ENCODE measurements around the gene ATP5PO. TPM values are rescaled to one million over a fixed set of nuclear protein-coding genes. Genes with fewer than 3 reads are reported as not detected.

The ATP5PO gene
- polyA plus RNA-seq, 1 experiment, result 177 TPM

DNA sequence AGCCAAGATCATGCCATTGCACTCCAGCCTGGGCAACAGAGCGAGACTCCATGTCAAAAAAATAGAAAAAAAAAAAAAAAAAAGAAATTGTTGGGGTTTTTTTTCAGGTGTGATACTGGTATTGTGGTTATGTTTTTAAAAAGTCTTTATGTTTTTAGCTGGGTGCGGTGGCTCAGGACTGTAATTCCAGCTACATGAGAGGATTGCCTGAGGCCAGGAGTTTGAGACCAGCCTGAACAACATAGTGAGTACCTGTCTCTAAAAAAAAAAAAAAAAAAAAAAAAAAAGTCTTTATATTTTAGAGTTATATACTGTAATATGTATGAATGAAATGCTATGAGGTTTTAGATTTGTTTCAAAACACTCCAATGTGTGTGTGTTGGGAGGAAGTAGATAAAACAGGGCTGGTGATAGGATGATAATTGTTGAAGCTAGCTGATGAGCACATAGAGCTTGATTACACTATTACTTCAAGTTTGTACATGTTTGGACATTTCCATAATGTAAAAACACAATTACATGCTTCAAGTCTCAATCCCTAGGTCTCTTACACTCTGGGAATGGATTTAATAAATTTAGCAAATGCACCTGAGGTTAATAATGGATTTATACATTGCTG is 30.2 kb upstream of the ATP5PO start:
- Histone ChIP-seq H3K27me3 (ENCODE audit: control insufficient read depth, insufficient read depth, low read length) (no peaks in the 10 kb centered on the region), H3K4me3 (ENCODE audit: low read depth, low read length) (no peak overlapping the region), H3K36me3 (ENCODE audit: control insufficient read depth, insufficient read depth, low read length) (no peaks in the 10 kb centered on the region)
- POLR2A ChIA-PET, result no interaction called here
- CTCF ChIA-PET, result interaction anchor here (0.6 kb wide), 1 partner anchor 320 kb away, joined by 6 read pairs; no protein-coding TSS in a partner anchor
- DNase-seq (ENCODE audit: low read depth), result no peak
- TF ChIP-seq, protein P1, sequence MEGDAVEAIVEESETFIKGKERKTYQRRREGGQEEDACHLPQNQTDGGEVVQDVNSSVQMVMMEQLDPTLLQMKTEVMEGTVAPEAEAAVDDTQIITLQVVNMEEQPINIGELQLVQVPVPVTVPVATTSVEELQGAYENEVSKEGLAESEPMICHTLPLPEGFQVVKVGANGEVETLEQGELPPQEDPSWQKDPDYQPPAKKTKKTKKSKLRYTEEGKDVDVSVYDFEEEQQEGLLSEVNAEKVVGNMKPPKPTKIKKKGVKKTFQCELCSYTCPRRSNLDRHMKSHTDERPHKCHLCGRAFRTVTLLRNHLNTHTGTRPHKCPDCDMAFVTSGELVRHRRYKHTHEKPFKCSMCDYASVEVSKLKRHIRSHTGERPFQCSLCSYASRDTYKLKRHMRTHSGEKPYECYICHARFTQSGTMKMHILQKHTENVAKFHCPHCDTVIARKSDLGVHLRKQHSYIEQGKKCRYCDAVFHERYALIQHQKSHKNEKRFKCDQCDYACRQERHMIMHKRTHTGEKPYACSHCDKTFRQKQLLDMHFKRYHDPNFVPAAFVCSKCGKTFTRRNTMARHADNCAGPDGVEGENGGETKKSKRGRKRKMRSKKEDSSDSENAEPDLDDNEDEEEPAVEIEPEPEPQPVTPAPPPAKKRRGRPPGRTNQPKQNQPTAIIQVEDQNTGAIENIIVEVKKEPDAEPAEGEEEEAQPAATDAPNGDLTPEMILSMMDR (IDR thresholded peaks at IDR 0.05; ENCODE audit: insufficient read depth, low read depth, low read length), result no peak

DNA sequence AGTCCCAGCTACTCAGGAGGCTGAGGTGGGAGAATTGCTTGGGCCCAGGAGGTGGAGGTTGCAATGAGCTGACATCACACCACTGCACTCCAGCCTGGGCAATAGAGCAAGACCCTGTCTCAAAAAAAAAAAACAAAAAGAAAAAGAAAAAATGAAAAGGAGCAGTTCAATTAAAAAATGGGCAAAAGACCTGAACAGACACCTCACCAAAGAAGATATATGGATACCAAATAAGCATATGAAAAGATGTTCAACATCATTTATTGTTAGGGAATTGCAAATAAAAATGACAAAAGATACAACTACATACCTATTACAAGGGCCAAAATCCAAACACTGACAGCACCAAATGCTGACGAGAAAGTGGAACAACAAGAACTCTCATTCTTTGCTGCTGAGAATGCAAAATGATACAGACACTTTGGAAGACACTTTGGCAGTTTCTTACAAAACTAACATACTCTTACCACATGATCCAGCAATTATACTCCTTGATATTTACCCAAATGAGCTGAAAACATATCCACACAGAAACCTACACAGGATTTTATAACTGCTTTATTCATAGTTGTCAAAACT is 28.7 kb upstream of the ATP5PO start:
- TF ChIP-seq, protein P1 (IDR thresholded peaks at IDR 0.05; ENCODE audit: insufficient read depth, low read depth, low read length), result no peak
- ChIA-PET CTCF (interaction anchor here (1.3 kb wide), 1 partner anchor 21 kb away, joined by 3 read pairs; no protein-coding TSS in a partner anchor), POLR2A (no interaction called here)
- Histone ChIP-seq H3K27me3 (ENCODE audit: control insufficient read depth, insufficient read depth, low read length) (no peaks in the 10 kb centered on the region), H3K36me3 (ENCODE audit: control insufficient read depth, insufficient read depth, low read length) (no peaks in the 10 kb centered on the region), H3K4me3 (ENCODE audit: low read depth, low read length) (no peak overlapping the region)
- no peak for DNase-seq (ENCODE audit: low read depth)

DNA sequence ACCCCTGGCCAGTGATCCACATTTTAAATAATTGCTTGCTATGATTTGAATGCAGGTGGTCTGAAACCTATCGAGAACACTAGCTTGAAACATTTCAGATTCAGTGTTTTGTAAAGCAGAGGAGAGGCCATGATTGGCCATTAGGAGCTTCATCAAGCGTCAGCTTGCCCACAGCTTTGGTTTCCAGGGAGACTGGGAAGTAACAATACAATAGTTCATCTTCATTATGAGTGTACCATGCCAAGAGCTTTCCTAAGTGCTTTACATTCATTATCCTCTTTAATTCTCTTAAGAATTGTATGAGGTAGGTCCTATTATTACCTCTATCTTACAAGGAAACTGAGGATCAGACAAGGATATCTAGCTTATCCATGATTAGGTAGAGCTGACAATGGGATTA is 27.7 kb upstream of the ATP5PO start:
- TF ChIP-seq, protein P1 (IDR thresholded peaks at IDR 0.05; ENCODE audit: insufficient read depth, low read depth, low read length), result no peak
- H3K36me3 ChIP-seq (ENCODE audit: control insufficient read depth, insufficient read depth, low read length), result no peaks in the 10 kb centered on the region
- ChIA-PET CTCF (interaction anchor here (0.7 to 1.8 kb wide), 5 partner anchors 8 to 424 kb away, joined by 3 to 6 read pairs (median 4); no protein-coding TSS in a partner anchor), POLR2A (no interaction called here)
- no peak overlapping the region for H3K4me3 ChIP-seq (ENCODE audit: low read depth, low read length)
- DNase-seq (ENCODE audit: low read depth), result no peak
- H3K27me3 ChIP-seq (ENCODE audit: control insufficient read depth, insufficient read depth, low read length), result no peaks in the 10 kb centered on the region

DNA sequence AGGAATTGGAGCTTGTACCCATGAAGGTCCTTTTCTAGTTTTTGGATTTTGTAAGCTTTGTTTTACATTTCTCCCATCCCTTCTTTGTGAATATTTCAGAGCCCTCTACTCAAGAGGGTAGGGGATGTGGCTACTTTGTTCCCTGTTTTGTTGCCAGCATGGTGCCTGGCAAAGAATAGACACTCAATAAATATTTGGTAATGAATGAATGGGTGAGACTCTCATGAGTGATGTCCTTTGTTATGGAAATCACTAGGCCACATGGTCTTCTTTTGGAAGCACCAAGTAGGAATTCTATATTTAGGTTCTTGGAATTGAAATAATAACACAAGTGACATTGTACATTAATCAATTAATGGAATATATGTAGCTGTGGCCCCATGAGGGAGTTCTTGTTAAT is 26.8 kb upstream of the ATP5PO start:
- TF ChIP-seq, protein P1 (IDR thresholded peaks at IDR 0.05; ENCODE audit: insufficient read depth, low read depth, low read length), result no peak
- no peaks in the 10 kb centered on the region for H3K27me3 ChIP-seq (ENCODE audit: control insufficient read depth, insufficient read depth, low read length)
- ChIA-PET CTCF (interaction anchor here (0.9 to 1.8 kb wide), 5 partner anchors 9 to 425 kb away, joined by 3 to 6 read pairs (median 3); no protein-coding TSS in a partner anchor), POLR2A (no interaction called here)
- H3K4me3 ChIP-seq (ENCODE audit: low read depth, low read length), result no peak overlapping the region
- no peaks in the 10 kb centered on the region for H3K36me3 ChIP-seq (ENCODE audit: control insufficient read depth, insufficient read depth, low read length)
- no peak for DNase-seq (ENCODE audit: low read depth)

DNA sequence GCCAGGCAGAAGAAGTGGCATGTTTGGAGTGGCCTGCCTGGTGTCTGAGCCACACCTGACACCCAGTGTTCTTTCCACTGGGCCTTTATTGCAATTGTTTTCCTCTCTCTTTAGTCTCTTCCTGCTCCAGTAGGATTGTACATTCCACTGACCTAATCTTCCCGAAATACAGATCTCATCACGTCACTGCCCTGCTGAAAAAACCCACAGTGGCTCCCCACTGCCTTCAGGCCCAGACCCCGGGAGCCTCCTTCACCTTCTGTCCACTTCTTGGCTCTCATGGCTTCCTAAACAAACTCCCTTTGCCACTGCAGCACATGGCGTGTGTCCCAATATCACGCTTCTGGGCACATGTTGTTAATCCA is 25.3 kb upstream of the ATP5PO start:
- H3K36me3 ChIP-seq (ENCODE audit: control insufficient read depth, insufficient read depth, low read length), result no peaks in the 10 kb centered on the region
- H3K27me3 ChIP-seq (ENCODE audit: control insufficient read depth, insufficient read depth, low read length), result no peaks in the 10 kb centered on the region
- TF ChIP-seq, protein P1 (IDR thresholded peaks at IDR 0.05; ENCODE audit: insufficient read depth, low read depth, low read length), result no peak
- ChIA-PET POLR2A (no interaction called here), CTCF (interaction anchor here (1.7 kb wide), 1 partner anchor 7 kb away, joined by 3 read pairs; no protein-coding TSS in a partner anchor)
- no peak overlapping the region for H3K4me3 ChIP-seq (ENCODE audit: low read depth, low read length)
- no peak for DNase-seq (ENCODE audit: low read depth)
